ENCODE measurements around the gene PATJ. TPM values are rescaled to one million over a fixed set of nuclear protein-coding genes. Genes with fewer than 3 reads are reported as not detected.

Gene PATJ
- total and polyA plus RNA-seq, 2 experiments from 2014 or later: 10.8 to 18.7 TPM

GRCh38 chr1:62076286-62076685, 334.0 kb downstream of the PATJ start:
- H3K27ac ChIP-seq: no peak overlapping the region
- H3K9me3 ChIP-seq (ENCODE audit: low read depth): no peaks in the 10 kb centered on the region
- peak in 1 of 2 donors; percentile 87 for DNase-seq (ENCODE audit: low read depth in 1 of 2, low spot score in 1 of 2)
- H3K4me1 ChIP-seq (ENCODE audit: low read depth): no peaks in the 10 kb centered on the region
- H3K4me3 ChIP-seq: no peak overlapping the region
- no peaks in the 10 kb centered on the region for H3K36me3 ChIP-seq
- no peak for TF ChIP-seq CTCF (IDR thresholded peaks at IDR 0.05; ENCODE audit: low read depth, low read length)
- H3K27me3 ChIP-seq: no peaks in the 10 kb centered on the region

GRCh38 chr1:62077821-62078220, 335.5 kb downstream of the PATJ start:
- DNase-seq (ENCODE audit: low read depth in 1 of 2, low spot score in 1 of 2): no peak
- H3K4me1 ChIP-seq (ENCODE audit: low read depth): no peaks in the 10 kb centered on the region
- no peak overlapping the region for H3K4me3 ChIP-seq
- no peaks in the 10 kb centered on the region for H3K36me3 ChIP-seq
- TF ChIP-seq CTCF (IDR thresholded peaks at IDR 0.05; ENCODE audit: low read depth, low read length): no peak
- no peak overlapping the region for H3K27ac ChIP-seq
- H3K9me3 ChIP-seq (ENCODE audit: low read depth): no peaks in the 10 kb centered on the region
- H3K27me3 ChIP-seq: no peaks in the 10 kb centered on the region

GRCh38 chr1:62082456-62083363, 340.4 kb downstream of the PATJ start:
- Histone ChIP-seq H3K4me3 (no peak overlapping the region), H3K27ac (no peak overlapping the region), H3K9me3 (ENCODE audit: low read depth) (no peaks in the 10 kb centered on the region), H3K36me3 (no peaks in the 10 kb centered on the region), H3K4me1 (ENCODE audit: low read depth) (no peaks in the 10 kb centered on the region), H3K27me3 (no peaks in the 10 kb centered on the region)
- TF ChIP-seq CTCF (IDR thresholded peaks at IDR 0.05; ENCODE audit: low read depth, low read length): peak; percentile 97
- peak; percentile 47 to 61 for DNase-seq (ENCODE audit: low read depth in 1 of 2, low spot score in 1 of 2)

- H3K4me3 ChIP-seq: no peak overlapping the region
- H3K27me3 ChIP-seq: no peaks in the 10 kb centered on the region
- DNase-seq (ENCODE audit: low read depth in 1 of 2, low spot score in 1 of 2): peak in 1 of 2 donors; percentile 21
- no peaks in the 10 kb centered on the region for H3K36me3 ChIP-seq
- no peaks in the 10 kb centered on the region for H3K9me3 ChIP-seq (ENCODE audit: low read depth)
- H3K4me1 ChIP-seq (ENCODE audit: low read depth): no peaks in the 10 kb centered on the region
- no peak for TF ChIP-seq CTCF (IDR thresholded peaks at IDR 0.05; ENCODE audit: low read depth, low read length)
- H3K27ac ChIP-seq: no peak overlapping the region
Observed at GRCh38 chr1:62084310-62084890, 342.1 kb downstream of the PATJ start.

GRCh38 chr1:62088439-62088838, 346.2 kb downstream of the PATJ start:
- no peak for TF ChIP-seq CTCF (IDR thresholded peaks at IDR 0.05; ENCODE audit: low read depth, low read length)
- Histone ChIP-seq H3K36me3 (no peaks in the 10 kb centered on the region), H3K27ac (no peak overlapping the region), H3K9me3 (ENCODE audit: low read depth) (no peaks in the 10 kb centered on the region), H3K27me3 (no peaks in the 10 kb centered on the region), H3K4me3 (no peak overlapping the region), H3K4me1 (ENCODE audit: low read depth) (peaks cover 4% of the 10 kb centered on the region)
- no peak for DNase-seq (ENCODE audit: low read depth in 1 of 2, low spot score in 1 of 2)
